H1 (cell line): ENCODE measurements around the gene PRPF4. TPM values are rescaled to one million over a fixed set of nuclear protein-coding genes. Genes with fewer than 3 reads are reported as not detected.

ENCODE experiments used
- CTCF ChIA-PET: fragments of 300-600 bp; sonication (Branson Sonifier 250); formaldehyde crosslinking; loops from one replicate; lab custom pipeline; 2021; ENCODE audit not compliant: partially characterized antibody; lab: Charles Lee
- POLR2A ChIA-PET: fragments of 300-600 bp; sonication (Branson Sonifier 250); formaldehyde crosslinking; loops from one replicate; lab custom pipeline; 2021; ENCODE audit warnings: inconsistent platforms; ENCODE audit not compliant: partially characterized antibody; lab: Charles Lee
- DNase-seq, 2 experiments: peaks; one replicate each; pipeline versions ENCODE4 v3.0.0 to v3.0.0-alpha.2; 2010 to 2022; ENCODE audit warnings: low spot score in 2 of 2, low read depth in 1 of 2, mixed read lengths in 1 of 2
- FAIRE-seq: peaks from 2 replicates; lab custom pipeline; 2011; peaks lifted over from hg19 to GRCh38; lab: Jason Lieb, UNC
- H2AFZ ChIP-seq: 2 replicates; pipeline ENCODE4 v1.8.1; 2012; ENCODE audit warnings: low read length, inconsistent platforms
- H2AK5ac ChIP-seq: 2 replicates; pipeline ENCODE4 v1.6.1; 2013; ENCODE audit warnings: low read depth, low read length
- H2BK120ac ChIP-seq: replicated peaks from 2 replicates; pipeline ENCODE3; 2013; ENCODE audit warnings: low read depth, low read length, inconsistent platforms
- H2BK12ac ChIP-seq: 2 replicates; pipeline ENCODE4 v1.6.1; 2013; ENCODE audit warnings: low read depth, low read length
- H2BK15ac ChIP-seq: 2 replicates; pipeline ENCODE4 v1.6.1; 2013; ENCODE audit warnings: low read length
- H2BK20ac ChIP-seq: 2 replicates; pipeline ENCODE4 v1.6.1; 2013; ENCODE audit warnings: low read length
- H2BK5ac ChIP-seq: 2 replicates; pipeline ENCODE4 v1.6.1; 2013; ENCODE audit warnings: low read depth, low read length
- H3K14ac ChIP-seq: 2 replicates; pipeline ENCODE4 v1.6.1; 2013; ENCODE audit warnings: inconsistent platforms; ENCODE audit not compliant: insufficient read length
- H3K18ac ChIP-seq: 2 replicates; pipeline ENCODE4 v1.6.1; 2013; ENCODE audit warnings: low read length; ENCODE audit errors: extremely low read depth
- H3K23ac ChIP-seq: 2 replicates; pipeline ENCODE4 v1.6.1; 2013; ENCODE audit warnings: inconsistent platforms; ENCODE audit not compliant: insufficient read length
- H3K23me2 ChIP-seq: 2 replicates; pipeline ENCODE4 v1.6.1; 2013; ENCODE audit warnings: low read depth, low read length
- H3K27ac ChIP-seq: 2 replicates; pipeline ENCODE4 v1.6.1; 2011; ENCODE audit warnings: low read depth, low read length, inconsistent platforms
- H3K27me3 ChIP-seq, 4 experiments: replicated peaks in 1 of 4; 1 replicate in 1 of 4; 2 replicates in 3 of 4; pipeline versions ENCODE4 v1.6.1 to v1.8.1; 2011 to 2013; ENCODE audit warnings: low read length in 3 of 4, mild to moderate bottlenecking in 3 of 4, inconsistent platforms in 2 of 4, mixed read lengths in 2 of 4, moderate library complexity in 1 of 4; ENCODE audit not compliant: control insufficient read depth in 3 of 4, insufficient read depth in 3 of 4; ENCODE audit errors: extremely low read depth in 1 of 4
- H3K36me3 ChIP-seq, 4 experiments: 2 replicates each; pipeline versions ENCODE4 v1.6.1 to v1.8.1; 2011 to 2013; ENCODE audit warnings: mild to moderate bottlenecking in 4 of 4, low read length in 3 of 4, moderate library complexity in 2 of 4, control low read depth in 1 of 4, inconsistent platforms in 1 of 4; ENCODE audit not compliant: insufficient read depth in 4 of 4, control insufficient read depth in 2 of 4
- H3K4ac ChIP-seq: replicated peaks from 2 replicates; pipeline ENCODE3; 2013; ENCODE audit warnings: low read length, low read depth, mixed read lengths, inconsistent platforms; ENCODE audit not compliant: insufficient read length
- H3K4me1 ChIP-seq, 4 experiments: replicated peaks in 1 of 4; 1 replicate in 1 of 4; 2 replicates in 3 of 4; pipeline versions ENCODE4 v1.6.1 to v1.8.1; 2011 to 2013; ENCODE audit warnings: low read length in 3 of 4, inconsistent platforms in 2 of 4, mixed read lengths in 1 of 4; ENCODE audit not compliant: insufficient read depth in 4 of 4, control insufficient read depth in 3 of 4
- H3K4me2 ChIP-seq, 2 experiments: 2 replicates each; pipeline versions ENCODE4 v1.6.1 to v1.8.1; 2011 to 2013; ENCODE audit warnings: low read depth in 2 of 2, low read length in 2 of 2, control low read depth in 1 of 2, inconsistent platforms in 1 of 2, mild to moderate bottlenecking in 1 of 2; ENCODE audit not compliant: insufficient read depth in 1 of 2
- H3K4me3 ChIP-seq, 4 experiments: fragments of 200-600, 300-600 bp in 1 of 4; sonication (generic), shearing (Covaris generic), sonication (Bioruptor Twin) in 1 of 4; 2 replicates each; pipeline versions ENCODE4 v1.5.1 to v1.8.1; 2011 to 2016; ENCODE audit warnings: low read length in 4 of 4, low read depth in 3 of 4, control low read depth in 2 of 4, inconsistent platforms in 2 of 4, mild to moderate bottlenecking in 2 of 4, mixed read lengths in 1 of 4, moderate library complexity in 1 of 4; ENCODE audit not compliant: insufficient read depth in 2 of 4; ENCODE audit errors: extremely low read depth in 1 of 4
- H3K56ac ChIP-seq: replicated peaks from 2 replicates; pipeline ENCODE3; 2013; ENCODE audit warnings: low read depth, mild to moderate bottlenecking, mixed read lengths, low read length, inconsistent platforms; ENCODE audit not compliant: insufficient read length
- H3K79me1 ChIP-seq: 2 replicates; pipeline ENCODE4 v1.6.1; 2013; ENCODE audit warnings: low read depth, low read length, control low read depth
- H3K79me2 ChIP-seq, 2 experiments: 2 replicates each; pipeline versions ENCODE4 v1.6.1 to v1.8.1; 2012 to 2013; ENCODE audit warnings: low read length in 2 of 2, mild to moderate bottlenecking in 2 of 2, inconsistent platforms in 1 of 2; ENCODE audit not compliant: insufficient read depth in 2 of 2, control insufficient read depth in 1 of 2
- H3K9ac ChIP-seq, 4 experiments: replicated peaks in 1 of 4; 1 replicate in 1 of 4; 2 replicates in 3 of 4; pipeline versions ENCODE4 v1.6.1 to v1.8.1; 2011 to 2013; ENCODE audit warnings: low read depth in 3 of 4, low read length in 3 of 4, control low read depth in 2 of 4, mild to moderate bottlenecking in 2 of 4, moderate library complexity in 2 of 4, inconsistent platforms in 1 of 4; ENCODE audit errors: extremely low read depth in 1 of 4
- H3K9me3 ChIP-seq, 2 experiments: 2 replicates each; pipeline versions ENCODE4 v1.6.1 to v1.8.1; 2012 to 2013; ENCODE audit warnings: mild to moderate bottlenecking in 2 of 2, moderate library complexity in 2 of 2, control low read depth in 1 of 2, inconsistent platforms in 1 of 2, low read depth in 1 of 2, low read length in 1 of 2, mixed read lengths in 1 of 2; ENCODE audit not compliant: insufficient read depth in 2 of 2
- H4K20me1 ChIP-seq, 2 experiments: replicated peaks in 1 of 2; 2 replicates each; pipeline versions ENCODE3 to v1.8.1; 2011 to 2013; ENCODE audit warnings: inconsistent platforms in 2 of 2, low read length in 2 of 2, mild to moderate bottlenecking in 1 of 2; ENCODE audit not compliant: insufficient read depth in 2 of 2, control insufficient read depth in 1 of 2
- H4K5ac ChIP-seq: 2 replicates; pipeline ENCODE4 v1.6.1; 2013; ENCODE audit warnings: low read length, low read depth, mixed read lengths, inconsistent platforms; ENCODE audit not compliant: insufficient read length
- H4K8ac ChIP-seq: 2 replicates; pipeline ENCODE4 v1.8.0; 2013; ENCODE audit warnings: mild to moderate bottlenecking, moderate library complexity, low read length, inconsistent platforms; ENCODE audit not compliant: insufficient read depth; ENCODE audit errors: extremely low read depth
- H4K91ac ChIP-seq: replicated peaks from 2 replicates; pipeline ENCODE3; 2013; ENCODE audit warnings: low read length, mixed read lengths, inconsistent platforms; ENCODE audit not compliant: insufficient read length
- ASH2L ChIP-seq: fragments of 200-600, 300-600 bp; sonication (generic); IDR thresholded peaks from one replicate; pipeline ENCODE4 v1.7.1; 2017; ENCODE audit warnings: low read length
- CBX5 ChIP-seq: fragments of 300-800, 300-1000 bp; sonication (generic); IDR thresholded peaks from 2 replicates; pipeline ENCODE4 v1.7.1; 2016; ENCODE audit warnings: antibody characterized with exemption, low read length, low read depth
- CTCF ChIP-seq, 3 experiments: IDR thresholded peaks; 1 replicate in 2 of 3; 2 replicates in 1 of 3; pipeline versions ENCODE4 v1.5.1 to v1.6.1; 2011; ENCODE audit warnings: low read length in 3 of 3, mild to moderate bottlenecking in 3 of 3, inconsistent platforms in 2 of 3, low read depth in 1 of 3, moderate library complexity in 1 of 3; ENCODE audit not compliant: insufficient read depth in 1 of 3; ENCODE audit errors: control extremely low read depth in 1 of 3
- EP300 ChIP-seq, 2 experiments: IDR thresholded peaks; 1 replicate in 1 of 2; 2 replicates in 1 of 2; pipeline ENCODE4 v1.6.1; 2011 to 2012; ENCODE audit warnings: low read depth in 2 of 2, low read length in 2 of 2, mild to moderate bottlenecking in 2 of 2, borderline replicate concordance in 1 of 2, inconsistent platforms in 1 of 2, moderate library complexity in 1 of 2
- HDAC2 ChIP-seq, 2 experiments: fragments of 300-600 bp in 1 of 2; sonication (generic) in 1 of 2; IDR thresholded peaks; 2 replicates each; pipeline ENCODE4 v1.6.1; 2011 to 2012; ENCODE audit warnings: low read depth in 2 of 2, low read length in 2 of 2, mild to moderate bottlenecking in 2 of 2, moderate library complexity in 2 of 2, borderline replicate concordance in 1 of 2, inconsistent platforms in 1 of 2
- KDM5A ChIP-seq: fragments of 200-600 bp; IDR thresholded peaks from 2 replicates; pipeline ENCODE4 v1.7.1; 2012; ENCODE audit warnings: mild to moderate bottlenecking, low read length, inconsistent platforms, mixed read lengths
- TCF12 ChIP-seq: IDR thresholded peaks from 2 replicates; pipeline ENCODE4 v1.6.1; 2011; ENCODE audit warnings: low read depth, mild to moderate bottlenecking, low read length
- YY1 ChIP-seq: IDR thresholded peaks from 2 replicates; pipeline ENCODE4 v1.6.1; 2011; ENCODE audit warnings: low read depth, mild to moderate bottlenecking, low read length
- WGBS, 2 experiments: shearing (Covaris generic) in 1 of 2; methylation state at CpG; one replicate each; pipeline versions ENCODE4 v1.1.6 to v1.1.7; 2013 to 2015; ENCODE audit warnings: low lambda C conversion rate in 2 of 2, mixed read lengths in 2 of 2, inconsistent platforms in 1 of 2, low coverage in 1 of 2, missing lambda C conversion rate in 1 of 2; ENCODE audit not compliant: insufficient replicate concordance in 2 of 2, insufficient coverage in 1 of 2, insufficient read length in 1 of 2; ENCODE audit errors: extremely low coverage in 1 of 2, missing lambda C conversion rate in 1 of 2; 5-methylcytosine and 5-hydroxymethylcytosine counted together
- polyA plus RNA-seq, 7 experiments: library from polyadenylated mRNA; depleted of rRNA in 3 of 7; stranded (reverse) in 5 of 7; unstranded in 2 of 7; fragments of >200 nt in 5 of 7; fragments of 200-250 nt in 2 of 7; gene quantifications; 1 replicate in 5 of 7; 2 replicates in 1 of 7; 4 replicates in 1 of 7; pipeline versions ENCODE4 v1.2.1 to v1.2.3, GENCODE V29; 2011 to 2013; ENCODE audit warnings: missing spikeins in 2 of 7, mixed read lengths in 2 of 7
- total RNA-seq: library from RNA; stranded (reverse); fragmentation: NEBNext Ultra II Directional; extraction: Animal tissue kit (Norgen Biotek cat#: 25700); gene quantifications from 2 replicates; pipeline ENCODE4 v1.2.1, GENCODE V29; 2021

The PRPF4 gene
- total and polyA plus RNA-seq, 2 of the 8 experiments (the other 6 are each of a cell fraction or from before 2014, with no cell fraction given): 15.2 to 33.4 TPM

DNA sequence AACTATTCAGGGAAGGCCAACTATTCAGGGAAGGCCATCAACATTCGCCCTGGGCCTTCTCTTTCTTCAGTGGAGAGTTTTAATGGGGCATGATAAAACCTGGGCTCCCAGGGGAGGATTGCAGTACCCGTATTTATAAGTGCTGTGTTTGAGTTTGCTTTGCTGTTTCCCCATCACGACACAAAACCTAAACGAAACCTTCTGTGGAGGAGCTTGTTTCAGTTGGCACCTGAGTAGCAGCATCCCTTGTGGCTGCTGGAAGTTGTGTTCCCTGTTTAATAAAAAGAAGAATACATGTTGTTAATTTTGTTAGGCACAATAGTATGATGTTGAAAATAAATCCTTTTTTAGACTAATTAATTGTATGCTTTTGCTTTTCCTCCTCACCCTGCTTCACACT, 56.3 kb downstream of the PRPF4 start:
- no peak overlapping the region for H3K27ac ChIP-seq
- H3K4ac ChIP-seq: no peak overlapping the region
- H3K36me3 ChIP-seq: no peaks in the 10 kb centered on the region
- H2BK20ac ChIP-seq: no peak overlapping the region
- no peak overlapping the region for H2BK12ac ChIP-seq
- no peak overlapping the region for H4K8ac ChIP-seq
- H3K4me3 ChIP-seq: no peak overlapping the region
- CTCF ChIA-PET: interaction anchor here (0.9 to 2.7 kb wide), 2 partner anchors 18 to 22 kb away, joined by 3 to 9 read pairs; no protein-coding TSS in a partner anchor
- no peak overlapping the region for H2BK15ac ChIP-seq
- no peaks in the 10 kb centered on the region for H3K9me3 ChIP-seq
- H3K27me3 ChIP-seq: no peaks in the 10 kb centered on the region
- no peak for DNase-seq
- no peaks in the 10 kb centered on the region for H3K79me1 ChIP-seq
- H3K56ac ChIP-seq: no peak overlapping the region
- no peak overlapping the region for H2AK5ac ChIP-seq
- no peak for TF ChIP-seq EP300 (IDR thresholded peaks at IDR 0.05; ENCODE audit: borderline replicate concordance in 1 of 2, low read depth in 2 of 2, low read length in 2 of 2)
- no peak for TF ChIP-seq HDAC2 (IDR thresholded peaks at IDR 0.05; ENCODE audit: borderline replicate concordance in 1 of 2, low read depth in 2 of 2, low read length in 2 of 2)
- TF ChIP-seq CTCF (IDR thresholded peaks at IDR 0.05; ENCODE audit: control extremely low read depth in 1 of 3, insufficient read depth in 1 of 3, low read depth in 1 of 3, low read length in 3 of 3): no peak
- no peak for TF ChIP-seq CBX5
- no peak for TF ChIP-seq YY1
- no peak for TF ChIP-seq ASH2L
- no peak for TF ChIP-seq KDM5A
- TF ChIP-seq TCF12: no peak
- H2BK120ac ChIP-seq: no peak overlapping the region
- H3K9ac ChIP-seq: no peak overlapping the region
- no peak overlapping the region for H2BK5ac ChIP-seq
- WGBS, 2 experiments: 81% methylated on average over 4 of the region's 4 CpGs; no CpG with 5 or more reads in 1 of the 2 experiments
- H3K23me2 ChIP-seq: no peaks in the 10 kb centered on the region
- no peak overlapping the region for H3K14ac ChIP-seq
- H3K4me1 ChIP-seq: no peaks in the 10 kb centered on the region
- no peaks in the 10 kb centered on the region for H3K79me2 ChIP-seq
- H4K20me1 ChIP-seq: no peaks in the 10 kb centered on the region
- no peak overlapping the region for H4K91ac ChIP-seq
- no peak overlapping the region for H3K23ac ChIP-seq
- no peak overlapping the region for H3K18ac ChIP-seq
- H2AFZ ChIP-seq: no peak overlapping the region
- FAIRE-seq: no peak
- POLR2A ChIA-PET: interaction anchor here (1.3 kb wide), 1 partner anchor 8 kb away, joined by 4 read pairs; the partner anchor contains the start of gene WDR31
- no peak overlapping the region for H4K5ac ChIP-seq
- H3K4me2 ChIP-seq: no peak overlapping the region
